Fibroblast of peridontal ligament (primary cell): ENCODE data around the gene SLC25A34.

ENCODE experiments used
- DNase-seq: peaks from one replicate; pipeline ENCODE4 v3.0.0-alpha.2; 2010; ENCODE audit errors: extremely low read depth

Gene SLC25A34

GRCh38 chr1:15753776-15754175 lies 17.7 kb downstream of the SLC25A34 start:
- DNase-seq, result no peak

DNA sequence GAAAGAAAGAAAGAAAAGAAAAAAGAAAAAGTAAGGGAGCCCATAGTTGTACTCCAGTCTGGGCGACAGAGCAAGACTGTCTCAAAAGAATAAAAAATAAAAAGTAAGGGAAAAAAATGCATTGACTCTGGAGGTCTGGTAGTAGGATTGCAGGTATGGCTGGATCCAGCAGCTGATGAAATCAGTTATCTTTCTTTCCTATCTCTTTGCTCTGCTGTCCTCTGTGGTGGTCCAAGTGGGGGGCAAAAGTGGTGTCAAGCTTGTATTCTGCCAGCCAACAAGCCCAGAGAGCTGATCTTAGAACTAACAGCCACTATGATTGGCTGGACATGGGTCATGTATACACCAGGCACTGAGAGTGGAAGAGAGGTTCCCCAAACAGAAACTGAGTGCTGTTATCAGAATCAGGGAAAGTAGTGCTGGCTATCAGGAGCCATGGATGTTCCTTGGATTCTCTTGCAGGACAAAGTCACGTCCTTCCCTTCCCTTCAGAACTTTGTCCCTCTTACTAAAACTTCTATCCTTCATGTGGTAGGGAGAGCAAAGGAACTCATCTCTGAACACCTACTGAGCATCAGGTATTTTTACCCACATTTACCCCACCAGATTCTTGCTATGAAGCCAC lies 19.1 kb downstream of the SLC25A34 start:
- DNase-seq, result no peak

DNA sequence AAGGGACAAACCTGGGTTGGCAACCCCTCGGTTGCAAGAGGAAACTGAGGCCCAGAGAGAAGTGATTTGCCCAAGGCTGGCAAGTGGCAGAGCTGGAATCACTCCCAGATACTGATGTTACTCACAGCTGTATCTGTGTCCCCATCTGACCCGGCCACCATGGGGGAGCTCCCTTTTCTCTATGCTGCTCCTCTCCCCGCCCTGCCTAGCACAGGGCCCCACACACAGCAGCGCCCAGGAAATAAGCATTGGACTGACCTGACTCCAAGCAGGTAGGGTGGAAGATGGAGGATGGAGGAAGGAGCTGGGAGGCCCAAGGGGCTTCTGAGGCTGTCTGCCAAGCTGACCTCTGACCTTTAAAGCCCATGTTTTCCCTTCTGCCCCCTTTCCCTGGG lies 19.6 kb downstream of the SLC25A34 start:
- no peak for DNase-seq

GRCh38 chr1:15756143-15757015 lies 20.3 kb downstream of the SLC25A34 start:
- no peak for DNase-seq

DNA sequence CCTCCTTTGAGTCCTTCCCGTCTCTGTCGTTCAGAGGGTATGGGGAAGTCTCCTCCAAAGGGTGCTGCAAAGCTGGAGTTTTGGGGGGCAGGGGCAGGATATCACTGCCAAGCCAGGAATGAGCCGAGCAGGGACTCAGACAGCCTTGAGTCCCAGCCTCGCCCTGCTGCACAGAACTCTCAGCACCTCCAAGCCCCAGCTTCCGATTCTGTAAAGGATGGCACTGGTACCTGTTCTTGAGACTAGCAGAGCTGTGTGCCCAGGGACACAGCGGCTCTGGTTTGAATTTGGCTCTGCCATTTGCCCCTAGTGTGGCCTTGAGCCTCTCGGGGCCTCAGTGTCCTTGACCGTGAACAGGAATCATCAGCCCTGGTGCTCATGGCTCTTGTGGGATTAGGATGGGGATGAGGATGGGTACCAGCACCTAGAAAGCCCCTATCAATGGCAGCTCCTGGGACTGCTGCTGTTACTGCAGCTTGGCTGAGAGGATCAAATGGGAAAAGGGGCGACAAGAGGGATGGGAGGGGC lies 21.0 kb downstream of the SLC25A34 start:
- DNase-seq, result no peak

DNA sequence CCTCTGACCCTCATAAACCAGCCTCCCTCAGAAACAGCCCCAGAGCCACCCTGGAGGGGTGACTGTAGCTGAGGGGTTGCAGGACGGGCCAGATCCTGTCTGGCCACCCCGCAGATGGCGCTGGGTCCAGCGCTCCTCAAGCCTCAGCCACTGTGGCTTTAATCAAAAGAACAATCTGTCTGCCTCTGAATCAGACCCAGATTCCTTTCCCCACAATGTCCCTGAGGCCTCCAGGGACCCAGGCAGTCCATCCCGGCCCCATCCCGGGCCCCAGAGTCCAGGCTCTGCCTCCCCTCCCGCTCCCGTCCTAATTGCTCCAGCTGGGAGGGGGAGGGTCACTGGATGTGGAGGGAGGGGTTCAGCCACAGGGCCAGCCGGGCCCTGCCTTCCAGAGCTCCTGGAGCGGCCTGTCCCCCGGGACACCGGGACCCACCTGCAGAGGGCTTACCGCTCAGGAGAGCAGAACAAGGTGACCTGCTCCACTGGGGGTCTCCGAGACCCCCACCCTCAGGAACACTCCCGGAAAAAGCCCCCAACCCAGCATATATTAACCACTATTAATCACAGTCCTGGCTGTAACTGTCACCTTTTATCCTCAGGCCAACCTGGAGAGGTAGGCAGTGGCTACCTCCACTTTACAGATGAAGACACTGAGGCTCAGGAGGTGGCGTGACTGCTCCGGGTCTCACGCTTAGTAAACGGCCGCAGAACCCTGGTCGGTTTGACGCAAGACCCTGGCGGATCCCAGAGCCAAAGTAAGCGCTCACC lies 21.7 kb downstream of the SLC25A34 start:
- no peak for DNase-seq

GRCh38 chr1:15758343-15758931 lies 22.4 kb downstream of the SLC25A34 start, which contains the start of gene FBLIM1:
TSS of gene FBLIM1 (plus strand) at chr1:15758795. CDS start at chr1:15764984, 6,189 bp downstream.
- DNase-seq, result no peak

GRCh38 chr1:15758953-15759661 lies 23.0 kb downstream of the SLC25A34 start:
- DNase-seq, result no peak

- peak; percentile 34 for DNase-seq
These were observed 24.6 kb downstream of the SLC25A34 start for GRCh38 chr1:15760520-15761211.

GRCh38 chr1:15761366-15762128 lies 25.5 kb downstream of the SLC25A34 start:
- DNase-seq, result no peak

DNA sequence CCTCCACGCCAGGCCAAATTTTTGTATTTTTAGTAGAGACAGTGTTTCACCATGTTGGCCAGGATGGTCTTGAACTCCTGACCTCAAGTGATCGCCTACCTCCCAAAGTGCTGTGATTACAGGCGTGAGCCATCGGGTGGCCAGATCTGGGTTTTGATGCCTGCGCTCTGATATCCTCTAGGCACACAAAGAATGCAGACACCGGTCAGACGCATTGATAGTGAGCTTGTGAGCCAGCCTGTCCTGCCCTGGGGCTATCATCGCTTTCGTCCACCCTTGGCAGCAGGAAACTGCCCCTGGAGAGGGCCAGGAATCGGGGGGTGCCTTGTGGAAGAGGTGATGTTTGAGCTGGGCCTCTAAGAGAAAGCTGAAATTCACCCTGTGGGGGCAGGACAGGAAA lies 26.5 kb downstream of the SLC25A34 start:
- no peak for DNase-seq

- no peak for DNase-seq
These were observed 28.3 kb downstream of the SLC25A34 start for GRCh38 chr1:15764269-15764764.

- no peak for DNase-seq
These were observed 28.8 kb downstream of the SLC25A34 start for GRCh38 chr1:15764890-15765289.

GRCh38 chr1:15765495-15766194 lies 29.6 kb downstream of the SLC25A34 start:
- peak; percentile 59 for DNase-seq

DNA sequence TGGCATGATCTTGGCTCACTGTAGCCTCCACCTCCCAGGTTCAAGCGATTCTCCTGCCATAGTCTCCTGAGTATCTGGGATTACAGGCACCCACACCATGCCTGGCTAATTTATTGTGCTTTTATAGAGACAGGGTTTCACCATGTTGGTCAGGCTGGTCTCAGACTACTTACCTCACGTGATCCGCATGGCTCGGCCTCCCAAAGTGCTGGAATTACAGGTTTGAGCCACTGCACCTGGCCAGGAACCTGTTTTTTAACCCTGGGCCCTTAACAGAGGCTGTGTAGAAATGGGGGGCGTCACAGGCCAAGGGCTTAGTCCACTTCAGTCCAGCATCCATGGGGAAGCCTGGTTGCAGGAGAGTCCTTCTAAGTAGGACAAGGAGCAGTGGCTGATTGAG lies 31.9 kb downstream of the SLC25A34 start:
- DNase-seq, result no peak

DNA sequence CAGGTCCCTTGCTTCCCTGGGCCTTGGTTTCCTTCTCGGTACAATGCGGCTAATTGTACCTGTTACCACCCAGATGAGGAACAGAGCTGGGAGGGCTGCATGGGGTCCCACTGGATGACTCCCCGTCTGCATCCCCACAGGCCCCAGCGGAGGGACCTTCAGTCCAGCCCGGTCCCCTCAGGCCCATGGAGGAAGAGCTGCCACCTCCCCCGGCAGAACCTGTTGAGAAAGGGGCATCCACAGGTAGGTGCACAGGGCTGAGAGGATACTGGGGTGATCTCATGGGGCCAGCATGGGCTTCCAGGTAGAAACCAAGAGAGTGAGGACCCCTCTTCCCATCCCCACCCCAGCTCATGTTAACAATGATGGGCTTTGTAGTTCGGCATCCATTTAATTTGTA lies 32.3 kb downstream of the SLC25A34 start:
- DNase-seq, result no peak

- DNase-seq, result no peak
These were observed 34.4 kb downstream of the SLC25A34 start for GRCh38 chr1:15770313-15770962.

DNA sequence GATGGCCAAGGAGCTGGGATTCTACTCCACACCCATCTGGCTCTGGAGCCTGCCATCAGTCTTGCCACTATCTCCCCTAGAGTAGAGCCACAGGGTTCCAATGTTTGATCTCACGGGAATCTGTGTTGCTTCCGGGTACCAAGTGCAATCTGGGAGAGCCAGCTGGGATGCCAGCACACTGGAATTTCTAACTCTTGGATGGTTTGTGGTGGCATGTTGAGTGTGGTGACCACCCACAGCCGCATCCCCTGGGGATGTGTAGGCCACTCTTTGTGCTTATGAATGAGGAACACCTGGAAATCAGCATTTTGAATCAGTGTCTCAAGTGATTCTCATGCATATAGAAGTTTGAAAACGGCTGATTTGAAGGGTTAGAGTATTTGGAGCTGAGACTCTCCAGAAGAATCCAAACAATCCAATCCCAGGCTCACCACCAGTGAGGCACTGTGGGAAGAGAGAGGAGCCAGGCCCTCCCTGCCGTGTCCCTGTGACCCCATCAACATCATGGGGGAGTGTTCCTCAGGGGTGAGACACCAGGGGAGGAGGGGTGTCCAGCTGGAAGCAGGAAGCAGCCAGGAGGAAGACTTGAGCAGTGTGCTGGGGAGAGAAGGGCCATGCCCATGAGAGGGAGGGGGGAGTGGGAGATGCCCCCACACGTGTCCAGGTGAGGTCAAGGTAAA lies 35.9 kb downstream of the SLC25A34 start:
- DNase-seq, result no peak
